ENCODE measurements around the gene UNC13C. TPM values are rescaled to one million over a fixed set of nuclear protein-coding genes. Genes with fewer than 3 reads are reported as not detected.
"Not testable (repeated sequence)": the region's sequence is repeated elsewhere in the genome, so short reads cannot be mapped to it uniquely, and the experiment has no call there.

The UNC13C gene
- polyA plus RNA-seq, 1 donor from 2014 or later: 4.0 TPM

DNA sequence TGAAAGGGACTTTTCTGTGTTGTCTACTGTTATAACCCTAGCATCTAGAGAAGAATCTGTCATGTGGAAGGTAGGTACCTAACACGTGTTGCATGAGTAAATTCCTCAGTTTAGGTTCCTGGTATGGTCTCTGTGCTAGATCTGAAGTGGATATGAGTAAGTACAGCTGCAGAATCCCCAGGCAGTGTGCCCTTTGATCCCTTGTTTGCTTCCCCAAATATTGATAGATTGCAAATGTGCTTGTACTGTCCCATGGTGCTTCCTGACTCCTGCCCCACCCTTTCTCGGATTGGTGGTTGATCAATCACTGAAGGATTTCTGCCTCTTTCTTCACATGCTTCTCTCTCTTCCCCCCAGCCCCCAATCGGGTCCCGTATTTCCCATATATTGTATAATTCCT, 450.4 kb downstream of the UNC13C start:
- no peaks in the 10 kb centered on the region for H3K9me3 ChIP-seq (ENCODE audit: low read length)
- no peaks in the 10 kb centered on the region for H3F3A ChIP-seq (ENCODE audit: insufficient read depth, low read length, poor library complexity, severe bottlenecking)

DNA sequence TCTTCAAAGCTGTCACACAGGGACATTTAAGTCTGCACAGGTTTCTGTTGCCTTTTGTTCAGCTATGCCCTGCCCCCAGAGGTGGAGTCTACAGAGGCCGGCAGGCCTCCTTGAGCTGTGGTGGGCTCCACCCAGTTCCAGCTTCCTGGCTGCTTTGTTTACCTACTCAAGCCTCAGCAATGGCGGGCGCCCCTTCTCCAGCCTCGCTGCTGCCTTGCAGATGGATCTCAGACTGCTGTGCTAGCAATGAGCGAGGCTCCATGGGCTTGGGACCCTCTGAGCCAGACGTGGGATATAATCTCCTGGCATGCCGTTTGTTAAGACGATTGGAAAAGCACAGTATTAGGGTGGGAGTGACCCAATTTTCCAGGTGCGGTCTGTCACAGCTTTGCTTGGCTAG, 472.0 kb downstream of the UNC13C start:
- not testable (repeated sequence) for H4K20me1 ChIP-seq (ENCODE audit: insufficient read depth); H3K9ac ChIP-seq (ENCODE audit: low read length)

More for the DNA sequence above, 450.4 kb downstream of the UNC13C start:
- Histone ChIP-seq H3K27ac (ENCODE audit: low read length) (no peak overlapping the region), H2AFZ (ENCODE audit: low read depth, low read length) (no peak overlapping the region), H3K27me3 (ENCODE audit: insufficient read depth, low read depth, low read length) (no peaks in the 10 kb centered on the region), H3K9me2 (ENCODE audit: insufficient read depth, low read length) (no peaks in the 10 kb centered on the region), H3K36me3 (ENCODE audit: insufficient read depth, low read length) (no peaks in the 10 kb centered on the region), H3K9ac (ENCODE audit: low read length) (no peak overlapping the region), H3K79me2 (replicated peaks; ENCODE audit: insufficient read depth, low read length) (no peaks in the 10 kb centered on the region), H3K4me2 (ENCODE audit: low read length) (no peak overlapping the region), H4K20me1 (ENCODE audit: insufficient read depth) (no peaks in the 10 kb centered on the region), H3K4me3 (ENCODE audit: low read length) (no peak overlapping the region)
- no peak for TF ChIP-seq TAF1 (IDR thresholded peaks at IDR 0.05; ENCODE audit: low read depth)
- TF ChIP-seq, protein P1, sequence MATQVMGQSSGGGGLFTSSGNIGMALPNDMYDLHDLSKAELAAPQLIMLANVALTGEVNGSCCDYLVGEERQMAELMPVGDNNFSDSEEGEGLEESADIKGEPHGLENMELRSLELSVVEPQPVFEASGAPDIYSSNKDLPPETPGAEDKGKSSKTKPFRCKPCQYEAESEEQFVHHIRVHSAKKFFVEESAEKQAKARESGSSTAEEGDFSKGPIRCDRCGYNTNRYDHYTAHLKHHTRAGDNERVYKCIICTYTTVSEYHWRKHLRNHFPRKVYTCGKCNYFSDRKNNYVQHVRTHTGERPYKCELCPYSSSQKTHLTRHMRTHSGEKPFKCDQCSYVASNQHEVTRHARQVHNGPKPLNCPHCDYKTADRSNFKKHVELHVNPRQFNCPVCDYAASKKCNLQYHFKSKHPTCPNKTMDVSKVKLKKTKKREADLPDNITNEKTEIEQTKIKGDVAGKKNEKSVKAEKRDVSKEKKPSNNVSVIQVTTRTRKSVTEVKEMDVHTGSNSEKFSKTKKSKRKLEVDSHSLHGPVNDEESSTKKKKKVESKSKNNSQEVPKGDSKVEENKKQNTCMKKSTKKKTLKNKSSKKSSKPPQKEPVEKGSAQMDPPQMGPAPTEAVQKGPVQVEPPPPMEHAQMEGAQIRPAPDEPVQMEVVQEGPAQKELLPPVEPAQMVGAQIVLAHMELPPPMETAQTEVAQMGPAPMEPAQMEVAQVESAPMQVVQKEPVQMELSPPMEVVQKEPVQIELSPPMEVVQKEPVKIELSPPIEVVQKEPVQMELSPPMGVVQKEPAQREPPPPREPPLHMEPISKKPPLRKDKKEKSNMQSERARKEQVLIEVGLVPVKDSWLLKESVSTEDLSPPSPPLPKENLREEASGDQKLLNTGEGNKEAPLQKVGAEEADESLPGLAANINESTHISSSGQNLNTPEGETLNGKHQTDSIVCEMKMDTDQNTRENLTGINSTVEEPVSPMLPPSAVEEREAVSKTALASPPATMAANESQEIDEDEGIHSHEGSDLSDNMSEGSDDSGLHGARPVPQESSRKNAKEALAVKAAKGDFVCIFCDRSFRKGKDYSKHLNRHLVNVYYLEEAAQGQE (IDR thresholded peaks at IDR 0.05; ENCODE audit: borderline replicate concordance): no peak
- TF ChIP-seq EP300 (conservative IDR thresholded peaks at IDR 0.05; ENCODE audit: poor library complexity, severe bottlenecking): no peak
- TF ChIP-seq SMC3 (conservative IDR thresholded peaks at IDR 0.05; ENCODE audit: poor library complexity): no peak
- no peak for TF ChIP-seq MXI1 (conservative IDR thresholded peaks at IDR 0.05; ENCODE audit: poor library complexity, severe bottlenecking)
- TF ChIP-seq RAD21 (conservative IDR thresholded peaks at IDR 0.05): no peak
- TF ChIP-seq POLR2AphosphoS5 (IDR thresholded peaks at IDR 0.05): no peak

DNA sequence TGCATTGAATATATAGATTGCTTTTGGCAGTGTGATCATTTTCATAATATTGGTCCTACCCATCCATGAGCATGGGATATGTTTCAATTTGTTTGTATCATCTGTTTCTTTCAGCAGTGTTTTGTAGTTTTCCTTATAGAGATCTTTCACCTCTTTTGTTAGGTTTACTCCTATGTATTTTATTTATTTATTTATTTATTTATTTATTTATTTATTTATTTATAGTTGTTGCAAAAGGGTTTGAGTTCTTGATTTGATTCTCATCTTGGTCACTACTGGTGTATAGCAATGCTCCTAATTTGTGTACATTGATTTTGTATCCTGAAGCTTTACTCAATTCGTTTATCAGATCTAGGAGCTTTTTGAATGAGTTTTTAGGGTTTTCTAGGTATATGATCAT, 478.2 kb downstream of the UNC13C start:
- Histone ChIP-seq H3K9ac (ENCODE audit: low read length) (no peak overlapping the region), H3F3A (ENCODE audit: insufficient read depth, low read length, poor library complexity, severe bottlenecking) (no peaks in the 10 kb centered on the region), H3K27me3 (ENCODE audit: insufficient read depth, low read depth, low read length) (no peaks in the 10 kb centered on the region), H3K36me3 (ENCODE audit: insufficient read depth, low read length) (no peaks in the 10 kb centered on the region), H3K79me2 (replicated peaks; ENCODE audit: insufficient read depth, low read length) (no peaks in the 10 kb centered on the region), H3K4me2 (ENCODE audit: low read length) (no peak overlapping the region), H3K9me3 (ENCODE audit: low read length) (no peaks in the 10 kb centered on the region), H2AFZ (ENCODE audit: low read depth, low read length) (no peak overlapping the region), H3K4me3 (ENCODE audit: low read length) (no peak overlapping the region), H3K9me2 (ENCODE audit: insufficient read depth, low read length) (no peaks in the 10 kb centered on the region), H3K27ac (ENCODE audit: low read length) (no peak overlapping the region), H4K20me1 (ENCODE audit: insufficient read depth) (no peaks in the 10 kb centered on the region)
- TF ChIP-seq, protein P1 (IDR thresholded peaks at IDR 0.05; ENCODE audit: borderline replicate concordance): no peak
- TF ChIP-seq RAD21 (conservative IDR thresholded peaks at IDR 0.05): no peak

More for the DNA sequence above, 472.0 kb downstream of the UNC13C start:
- not testable (repeated sequence) for H3K27ac ChIP-seq (ENCODE audit: low read length); H3K36me3 ChIP-seq (ENCODE audit: insufficient read depth, low read length); H3K9me2 ChIP-seq (ENCODE audit: insufficient read depth, low read length); H3F3A ChIP-seq (ENCODE audit: insufficient read depth, low read length, poor library complexity, severe bottlenecking); H3K79me2 ChIP-seq (replicated peaks; ENCODE audit: insufficient read depth, low read length); H3K27me3 ChIP-seq (ENCODE audit: insufficient read depth, low read depth, low read length); H3K9me3 ChIP-seq (ENCODE audit: low read length); H2AFZ ChIP-seq (ENCODE audit: low read depth, low read length); H3K4me2 ChIP-seq (ENCODE audit: low read length); H3K4me3 ChIP-seq (ENCODE audit: low read length)

Data from neural cell (in vitro differentiated cells).